GM18502 (cell line): Measurements from ENCODE around the gene SEMA3F.
A peak's percentile ranks its signal among the peaks of the same experiment; 100 is the strongest.

Experiments
- ATAC-seq: cut with Tn5 transposase; IDR thresholded peaks from one replicate; pipeline ENCODE4 v1.9.1; 2021; ENCODE audit warnings: mild to moderate bottlenecking; ENCODE audit not compliant: unreplicated experiment, poor library complexity

Gene SEMA3F

DNA sequence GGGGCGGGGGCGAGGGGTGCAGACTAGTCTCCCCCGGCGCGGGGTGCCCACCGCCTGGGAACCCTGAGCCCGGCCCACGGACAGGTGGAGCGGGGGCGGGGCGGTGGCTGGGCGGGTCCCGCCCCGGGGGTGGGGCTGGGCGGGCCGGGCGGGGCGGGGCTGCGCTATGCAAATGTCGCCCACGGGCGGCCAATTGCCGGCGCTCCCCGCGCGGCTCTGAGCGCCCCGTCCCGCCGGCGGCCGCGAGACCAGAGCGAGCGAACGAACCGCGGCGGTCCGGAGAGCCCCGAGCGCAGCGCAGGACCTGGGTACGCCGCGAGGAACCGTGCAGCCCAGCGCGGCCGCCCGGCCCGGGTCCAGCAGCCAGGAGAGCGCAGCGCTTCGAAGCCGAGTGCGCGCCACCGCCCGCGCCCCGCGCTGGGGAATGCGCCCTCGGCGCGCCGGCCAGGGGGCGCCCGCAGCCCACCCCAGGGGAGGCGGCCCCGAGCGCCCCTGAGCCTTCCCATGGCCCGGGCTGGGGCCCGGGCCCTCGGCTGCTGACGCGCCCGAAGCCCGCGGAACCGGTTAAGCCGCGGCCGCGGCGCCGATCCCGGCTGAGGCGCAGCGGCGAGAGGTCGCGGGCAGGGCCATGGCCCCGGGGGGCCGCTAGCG is at the start of gene SEMA3F:
SEMA3F (plus strand) TSS at position 485 of the 651 bp plus-strand sequence. CDS start 4,299 bp downstream, outside the sequence.
- ATAC-seq: peak; percentile 80

DNA sequence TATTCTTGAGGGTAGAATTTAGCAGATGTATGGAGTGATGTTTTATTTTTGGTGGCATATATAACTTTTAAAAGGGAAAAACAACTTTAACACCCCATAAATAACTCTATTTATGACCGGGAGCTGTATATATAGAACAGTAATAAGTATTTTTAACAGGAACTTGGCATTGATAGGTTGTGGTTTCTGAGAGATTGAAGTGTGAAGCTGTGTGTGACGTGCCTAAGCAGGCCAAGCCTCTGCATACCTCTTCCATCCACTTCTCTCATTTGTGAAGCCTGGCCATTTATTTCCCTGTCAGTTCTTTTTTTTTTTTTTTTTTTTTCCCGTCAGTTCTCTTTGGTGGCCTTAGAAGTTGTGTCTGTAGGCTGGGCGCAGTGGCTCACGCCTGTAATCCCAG is 43.4 kb upstream of the SEMA3F start:
- no peak for ATAC-seq

DNA sequence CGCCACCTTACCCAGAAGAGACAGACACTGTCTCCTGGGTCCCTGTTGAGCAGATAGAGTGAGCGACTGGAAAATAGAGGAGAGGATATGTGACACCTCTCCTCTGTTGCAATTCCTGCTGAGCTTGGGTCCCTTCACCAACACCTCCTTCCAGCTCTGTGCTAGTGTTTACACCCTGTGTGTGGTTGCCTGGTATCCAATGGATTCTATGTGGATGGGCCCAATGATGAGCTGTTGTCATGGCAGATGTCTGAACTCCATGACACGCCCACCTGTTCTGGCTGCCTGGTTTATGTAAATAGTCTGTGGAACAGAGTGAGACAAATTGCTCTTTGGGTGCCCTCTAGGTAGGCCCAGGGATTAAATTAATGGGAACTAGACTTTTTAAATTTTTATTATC is 42.7 kb upstream of the SEMA3F start:
- ATAC-seq: no peak

DNA sequence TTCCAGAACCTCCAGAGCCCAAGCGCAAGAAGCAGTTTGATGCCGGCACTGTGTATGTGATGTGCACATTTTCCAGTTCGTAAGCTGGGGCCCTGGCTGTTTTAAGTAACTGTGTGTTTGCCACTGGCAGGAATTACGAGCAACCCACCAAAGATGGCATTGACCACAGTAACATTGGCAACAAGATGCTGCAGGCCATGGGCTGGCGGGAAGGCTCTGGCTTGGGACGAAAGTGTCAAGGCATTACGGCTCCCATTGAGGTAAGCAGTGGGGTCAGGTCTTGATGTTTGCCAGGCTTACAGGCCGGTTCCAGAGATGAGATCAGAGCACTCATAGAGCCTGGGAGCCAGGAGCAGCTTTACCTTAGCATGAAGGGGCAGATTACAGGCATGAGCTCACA is 38.0 kb upstream of the SEMA3F start:
- ATAC-seq: no peak

DNA sequence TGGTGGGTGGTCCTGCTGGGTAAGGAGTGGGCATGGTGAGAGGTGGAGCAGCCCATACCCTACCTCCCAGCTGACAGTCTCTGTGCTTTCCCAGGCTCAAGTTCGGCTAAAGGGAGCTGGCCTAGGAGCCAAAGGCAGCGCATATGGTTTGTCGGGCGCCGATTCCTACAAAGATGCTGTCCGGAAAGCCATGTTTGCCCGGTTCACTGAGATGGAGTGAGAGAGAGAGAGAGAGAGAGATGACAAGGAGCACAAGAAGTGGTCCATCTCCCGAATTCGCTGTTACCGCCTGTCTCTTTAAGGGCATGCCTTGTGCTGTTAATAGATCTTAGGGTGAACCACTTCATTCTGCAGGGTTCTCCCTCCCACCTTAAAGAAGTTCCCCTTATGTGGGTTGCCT is 36.9 kb upstream of the SEMA3F start:
- ATAC-seq: no peak

DNA sequence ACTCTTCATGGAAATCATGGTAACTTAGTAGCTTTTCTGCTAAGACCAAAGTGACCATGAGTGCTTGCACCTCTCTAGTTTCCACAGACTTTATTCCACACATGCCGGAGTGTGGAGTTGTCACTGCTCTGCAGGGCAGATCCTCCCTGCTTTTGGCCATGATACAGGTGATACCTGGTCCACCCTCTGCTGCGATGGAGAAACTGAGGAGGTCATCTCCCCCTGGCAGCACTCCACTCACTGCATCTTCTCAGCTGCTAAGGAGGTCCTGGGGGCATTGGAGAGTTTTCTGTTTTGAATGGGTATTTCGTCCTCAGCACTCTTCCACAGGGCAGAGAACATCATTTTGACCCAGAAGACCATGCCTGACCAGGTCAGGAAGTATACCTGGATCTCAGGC is 35.3 kb upstream of the SEMA3F start:
- ATAC-seq: no peak

DNA sequence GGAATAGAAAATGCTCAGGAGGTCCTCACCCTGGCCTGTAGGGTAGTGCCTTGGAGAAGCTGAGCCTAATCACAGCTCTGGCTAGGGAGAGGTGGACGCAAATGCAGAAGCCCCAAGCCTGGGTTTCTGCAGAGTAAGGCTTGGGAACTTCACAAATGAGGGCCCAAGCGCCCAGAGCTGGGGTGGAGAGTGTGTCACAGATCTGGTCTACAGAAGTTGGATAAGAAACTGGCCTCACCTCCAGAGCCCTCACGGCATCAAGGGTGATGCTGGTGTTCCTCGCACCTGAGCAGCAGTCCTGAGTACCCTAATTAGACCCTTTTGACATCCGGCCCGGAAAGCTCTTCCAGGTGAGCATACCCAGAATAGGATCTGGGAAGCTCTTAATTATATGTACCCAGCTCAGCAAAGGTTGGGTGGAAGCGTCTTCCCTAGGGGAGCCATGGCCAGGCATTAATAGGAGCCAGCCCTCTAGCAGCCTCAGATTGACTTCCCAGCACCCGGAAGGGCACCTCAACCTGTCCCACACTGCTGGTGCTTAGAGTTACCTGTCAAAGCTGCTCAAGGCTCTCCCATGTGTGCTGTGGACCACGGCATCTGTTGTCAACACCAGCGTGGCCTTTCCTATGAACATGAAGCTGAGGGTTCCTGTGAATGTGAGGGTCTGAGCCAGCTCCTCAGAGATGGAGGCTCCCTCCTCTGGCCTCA is 34.6 kb upstream of the SEMA3F start:
- ATAC-seq: no peak

DNA sequence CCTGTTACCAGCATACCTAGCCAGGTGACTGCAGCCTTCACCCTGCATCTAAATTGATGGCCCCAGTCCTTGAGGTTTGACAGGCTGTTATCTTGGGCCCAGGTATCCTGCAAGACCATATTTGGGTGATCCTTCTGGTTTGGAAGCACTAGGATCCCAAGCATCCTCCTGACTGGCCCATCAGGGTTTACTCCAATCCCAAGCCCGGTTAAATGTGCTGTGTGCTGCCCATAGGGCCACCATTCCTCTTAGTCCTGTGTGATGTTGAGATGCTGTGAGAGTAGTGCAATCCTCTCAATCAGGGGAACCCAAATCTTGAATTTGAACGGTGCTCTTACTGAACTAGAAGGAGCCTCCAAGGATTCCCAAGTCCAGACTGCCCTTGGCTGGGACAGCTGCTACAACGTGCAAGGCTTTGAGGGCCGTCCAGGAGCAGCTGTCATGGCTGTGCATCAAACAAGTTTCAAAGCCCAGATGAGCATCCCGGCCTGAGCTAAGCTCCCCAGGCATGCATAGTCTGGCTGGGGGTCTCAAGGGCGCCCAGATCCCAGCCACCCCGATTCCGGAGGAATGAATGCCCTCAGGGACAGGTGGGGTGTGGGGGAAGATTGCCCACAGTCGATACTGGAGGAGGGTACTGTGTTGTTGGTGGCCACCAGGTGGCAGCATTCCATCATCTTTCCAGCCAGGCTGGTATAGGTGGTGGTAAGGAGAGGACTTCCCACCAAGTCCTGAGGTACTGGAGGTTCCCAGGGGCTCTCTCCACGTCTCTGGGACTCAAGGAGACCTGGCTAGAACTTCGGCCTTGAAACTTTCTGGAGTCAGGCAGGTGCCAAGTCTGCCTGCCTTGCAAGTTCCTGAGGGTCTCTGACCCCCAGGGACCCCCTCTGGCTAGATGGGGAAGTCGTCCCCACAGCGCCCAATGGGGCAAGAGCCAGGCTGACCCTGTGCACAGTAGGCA is 33.8 kb upstream of the SEMA3F start:
- peak; percentile 64 for ATAC-seq

DNA sequence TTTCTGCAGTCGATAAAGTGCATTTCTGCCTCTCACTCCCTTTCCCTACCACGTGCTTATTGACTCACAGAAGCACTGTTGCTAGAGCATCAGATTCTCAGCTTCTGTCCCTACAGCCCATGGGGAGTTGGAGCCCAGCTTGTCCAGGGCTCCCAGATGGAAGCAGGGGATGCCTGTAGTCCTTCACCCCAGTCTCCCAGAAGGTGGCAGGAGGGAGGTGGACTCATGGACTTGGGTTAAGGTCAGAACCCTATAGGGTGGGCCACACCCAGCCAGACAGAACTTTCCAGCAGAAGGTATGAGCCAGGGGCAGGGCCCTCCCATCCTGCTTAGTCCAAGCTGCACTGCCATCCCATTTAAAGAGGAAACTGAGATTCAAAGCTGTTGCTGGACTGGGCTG is 33.1 kb upstream of the SEMA3F start:
- ATAC-seq: no peak

DNA sequence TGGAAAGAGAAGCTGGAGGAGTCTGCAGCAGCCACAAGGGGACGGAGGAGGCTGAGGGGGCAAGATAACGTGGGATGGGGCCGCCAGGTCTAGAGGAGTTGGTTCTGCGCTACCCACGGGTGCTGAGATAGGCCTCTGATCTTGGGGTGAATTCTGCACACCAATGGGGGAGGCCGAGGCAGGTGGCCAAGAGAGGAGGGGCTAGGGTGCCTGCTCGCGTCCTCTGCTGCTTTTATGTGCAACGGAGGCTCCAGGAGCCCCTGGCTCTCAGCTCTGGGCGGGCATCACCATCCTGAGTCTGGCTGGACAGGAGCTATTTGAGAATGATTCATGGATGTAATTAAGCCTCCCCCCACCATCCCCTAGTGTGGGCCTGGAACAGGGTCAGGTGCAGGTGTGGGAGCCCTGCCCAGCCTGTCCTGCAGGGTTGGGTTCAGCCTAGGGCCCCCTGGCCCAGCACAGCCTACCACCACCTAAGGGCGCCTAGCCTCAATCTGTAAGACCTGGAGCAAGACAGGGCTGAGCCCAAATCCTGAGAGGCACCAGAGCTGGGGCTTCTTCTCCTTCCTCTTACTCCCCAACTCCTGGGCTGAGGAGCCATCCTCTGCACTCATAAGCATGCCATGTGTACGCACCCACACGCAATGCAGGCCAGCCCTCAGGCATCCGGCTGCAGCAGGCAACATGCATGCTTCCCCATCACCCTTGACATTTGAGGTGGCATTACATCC is 32.3 kb upstream of the SEMA3F start:
- no peak for ATAC-seq

DNA sequence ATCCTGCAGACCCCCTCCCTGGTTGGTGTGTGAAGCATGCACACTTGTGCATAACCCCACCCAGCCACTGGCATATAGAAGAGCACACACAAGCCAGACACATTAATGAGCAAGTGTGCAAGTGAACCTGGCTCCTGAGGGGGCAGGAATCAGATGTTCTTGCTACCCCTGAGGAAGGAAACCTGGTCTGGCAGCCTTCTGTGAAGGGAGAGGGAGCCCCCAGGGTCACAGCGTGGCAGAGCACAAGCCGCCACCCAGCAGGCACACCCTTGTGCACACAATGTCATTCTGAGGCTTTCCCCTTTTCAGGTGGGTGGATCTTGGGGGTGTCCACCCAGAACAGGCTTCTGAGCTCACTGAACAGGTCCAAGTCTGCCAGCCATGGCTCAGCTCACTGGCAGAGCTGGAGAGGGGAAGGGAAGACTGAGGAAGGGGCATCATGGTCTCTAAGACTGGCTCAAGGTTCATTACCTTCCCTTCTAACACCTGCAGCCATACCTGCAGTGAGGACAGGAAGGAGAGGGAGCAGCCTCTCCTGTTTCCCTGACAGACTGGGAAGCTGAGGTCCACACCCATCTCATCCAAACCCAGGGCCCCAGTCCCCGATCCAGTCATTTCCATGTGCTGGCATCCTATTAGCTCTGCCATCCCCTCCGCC is 31.6 kb upstream of the SEMA3F start:
- no peak for ATAC-seq

DNA sequence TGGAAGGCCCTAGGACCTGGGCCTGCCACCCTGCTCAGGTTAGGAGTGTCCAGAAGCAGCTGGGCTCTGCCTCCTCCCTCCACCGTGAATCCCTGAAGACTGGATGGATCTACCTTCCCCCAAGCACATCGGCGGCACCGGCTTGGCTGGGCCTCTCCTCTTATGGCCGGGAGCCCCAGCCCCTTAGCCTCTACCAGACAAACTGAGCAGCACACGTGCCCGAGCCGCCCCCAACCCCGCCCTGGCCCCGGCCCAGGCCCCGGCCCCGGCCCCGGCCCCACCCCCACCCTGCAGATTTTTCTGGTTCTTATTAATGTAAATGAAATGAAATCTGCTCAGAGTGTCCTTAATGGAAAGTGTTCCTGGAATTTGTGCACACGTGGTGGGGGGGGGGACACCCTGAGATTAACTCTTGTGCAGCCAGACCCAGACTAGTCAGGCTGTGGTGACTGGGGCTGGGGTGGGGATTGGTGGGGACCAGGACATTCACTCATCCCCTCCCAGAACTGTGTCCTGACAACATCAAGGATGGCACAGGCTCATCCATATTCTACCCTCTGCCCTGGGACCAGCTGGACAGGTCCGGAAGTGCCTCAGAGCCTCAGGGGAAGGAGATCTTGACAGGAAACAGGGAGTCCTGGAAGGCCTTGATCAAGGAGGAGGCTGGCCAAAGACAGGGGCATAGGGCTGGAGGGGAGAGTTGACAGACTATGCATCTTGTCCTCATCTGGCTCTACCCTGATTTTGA is 30.9 kb upstream of the SEMA3F start:
- ATAC-seq: no peak

DNA sequence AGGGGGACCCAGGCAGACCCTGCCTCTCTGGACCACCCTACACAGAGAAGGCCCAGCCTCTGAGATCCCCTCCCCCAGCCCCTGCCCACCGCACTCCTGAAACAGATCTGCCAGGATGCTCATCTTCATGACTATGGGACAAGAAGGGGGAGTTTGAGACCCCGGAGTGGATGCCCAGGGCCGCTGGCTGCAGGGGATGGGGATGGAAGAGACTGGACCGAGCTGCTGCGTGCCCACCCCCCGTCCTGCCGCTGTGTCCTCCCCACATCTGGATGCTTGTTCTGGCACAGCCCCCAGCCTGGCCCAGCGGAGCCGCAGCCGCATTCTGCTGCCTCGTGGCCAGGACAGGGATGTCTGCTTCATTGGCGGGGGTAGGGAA is 30.3 kb upstream of the SEMA3F start:
- no peak for ATAC-seq

DNA sequence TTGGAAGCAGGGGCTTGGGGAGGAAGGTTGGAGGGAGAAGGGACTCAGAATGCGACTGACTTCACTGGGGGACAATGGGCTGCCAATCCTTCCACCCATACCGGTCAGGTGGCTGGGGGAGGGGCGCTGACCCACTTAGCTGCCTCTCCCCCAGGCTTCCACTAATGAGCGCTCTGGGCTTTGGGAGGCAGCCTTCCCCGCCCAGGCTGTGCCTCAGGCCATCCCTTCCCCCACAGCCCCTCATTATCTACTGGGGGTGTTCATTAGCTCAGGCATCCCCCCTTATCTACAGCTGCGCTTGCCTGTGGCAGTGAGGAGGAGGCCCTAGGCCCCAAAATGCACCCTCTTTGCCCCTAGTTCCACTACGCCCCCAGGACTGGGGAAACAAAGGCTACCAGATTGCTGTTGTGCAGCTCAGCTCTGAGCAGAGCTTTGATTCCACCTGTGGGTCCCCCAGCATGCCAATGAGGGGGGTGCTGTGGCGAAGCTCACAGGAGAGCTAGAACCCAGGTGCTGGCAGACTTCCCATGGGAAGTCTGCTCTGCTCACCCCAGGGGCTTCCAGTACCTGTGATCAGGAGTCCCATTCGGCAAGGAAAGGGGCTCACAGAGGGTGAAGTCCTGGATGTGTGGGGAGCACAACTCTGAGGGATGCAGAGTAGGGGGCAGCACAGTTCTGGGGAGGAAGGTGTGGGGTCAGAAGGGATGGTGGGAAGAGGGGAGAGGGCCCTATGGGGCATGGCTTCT is 29.4 kb upstream of the SEMA3F start:
- no peak for ATAC-seq

DNA sequence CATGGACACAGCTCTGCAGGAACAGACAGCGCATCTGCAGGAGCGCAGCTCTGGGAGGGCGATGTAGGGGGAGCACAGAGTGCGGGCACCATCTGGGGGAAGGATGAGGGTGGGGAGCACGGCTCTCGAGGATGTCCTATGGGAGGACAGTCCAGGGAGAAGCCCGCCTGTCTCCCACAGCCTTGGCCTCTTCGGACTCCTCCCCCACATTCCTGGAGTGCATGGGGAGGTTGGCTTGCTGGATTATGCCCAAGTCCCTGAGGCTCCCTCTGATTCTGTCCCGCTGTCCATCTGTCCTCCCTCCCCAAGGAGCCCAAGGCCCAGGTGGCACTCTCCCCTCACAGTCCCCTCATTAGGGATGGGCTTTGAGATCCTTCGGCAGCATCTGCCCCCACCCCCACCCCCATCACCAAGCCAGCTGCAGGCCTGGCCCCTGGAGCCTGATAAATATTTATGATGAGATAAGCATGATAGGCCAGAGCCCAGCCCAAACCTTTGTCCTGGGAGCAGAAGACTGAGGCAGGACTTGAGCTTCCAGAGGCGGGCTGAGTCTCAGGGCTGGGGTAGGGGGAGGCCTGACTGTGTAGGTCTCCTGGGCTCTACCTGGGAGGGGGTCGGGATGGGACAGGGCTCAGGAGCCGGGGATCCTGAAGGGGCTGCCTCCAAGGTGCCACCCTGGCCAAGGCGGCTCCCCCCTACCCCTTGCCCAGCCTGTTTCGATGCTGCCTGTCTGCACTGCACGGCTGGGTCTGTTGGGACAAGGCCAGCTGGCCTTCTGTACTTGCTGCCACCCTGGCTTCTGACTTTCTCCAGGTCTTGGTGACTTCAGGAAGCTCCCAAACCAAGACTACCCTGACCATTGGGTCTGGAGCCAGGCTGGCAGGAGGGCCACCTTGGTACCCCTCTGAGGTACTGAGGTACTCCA is 28.6 kb upstream of the SEMA3F start:
- ATAC-seq: no peak

DNA sequence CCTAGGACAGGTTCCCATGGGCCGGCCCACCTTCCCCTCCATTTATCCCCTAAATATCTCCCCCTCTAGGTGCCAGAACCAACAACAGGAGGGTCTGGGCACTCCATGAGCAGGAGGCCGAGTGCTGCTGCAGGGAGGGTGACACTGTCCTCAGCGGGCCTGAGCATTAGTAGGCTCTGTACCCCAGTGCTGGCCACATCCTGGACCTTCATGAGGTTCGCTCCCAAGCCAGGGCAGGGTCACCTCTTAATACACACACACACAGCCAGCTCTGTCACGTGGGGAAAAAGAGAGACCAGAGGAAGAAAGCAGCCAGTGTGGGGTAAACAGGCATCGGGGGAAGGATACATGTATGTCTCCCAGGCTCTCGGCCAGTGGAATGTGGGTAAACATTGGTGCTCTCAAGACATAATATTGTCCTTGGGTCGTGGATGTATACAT is 27.9 kb upstream of the SEMA3F start:
- no peak for ATAC-seq

DNA sequence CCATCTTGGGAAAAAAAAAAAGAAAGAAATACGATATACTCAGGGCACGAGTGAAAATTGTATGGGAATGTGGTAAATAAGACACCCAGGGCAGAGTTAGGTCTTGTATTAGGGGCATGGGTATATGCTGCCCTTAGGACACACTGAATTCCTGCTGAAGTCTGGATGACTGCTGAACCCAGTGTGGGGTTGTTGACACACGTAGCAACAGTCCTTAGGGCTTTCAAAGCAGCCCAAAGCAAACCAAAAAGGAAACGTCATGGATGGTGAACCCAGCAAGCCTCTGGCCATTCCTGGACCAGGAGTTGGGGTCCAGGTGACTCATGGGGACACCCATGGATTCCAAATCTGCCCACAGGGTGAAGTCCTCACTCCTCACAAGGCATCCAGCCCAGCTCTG is 27.1 kb upstream of the SEMA3F start:
- ATAC-seq: no peak
